Activated T-helper 17 cell treated with anti-CD3 and anti-CD28 coated beads, Interleukin-2, amount 50 U/mL, for 72 hours (primary cell): Measurements from ENCODE around the gene IZUMO1R. TPM values are rescaled to one million over a fixed set of nuclear protein-coding genes. Genes with fewer than 3 reads are reported as not detected.
"Not testable (repeated sequence)": the region's sequence is repeated elsewhere in the genome, so short reads cannot be mapped to it uniquely, and the experiment has no call there.

ENCODE experiments used
- ATAC-seq: fragments of 150-1000 bp; cut with Tn5 transposase; replicated peaks from 2 replicates; pipeline ENCODE4 v1.10.0; 2021; ENCODE audit warnings: mild to moderate bottlenecking, moderate library complexity
- H3K27ac Mint-ChIP-seq: one replicate; pipeline ENCODE4 v1.8.0; 2022; ENCODE audit warnings: mixed read lengths
- H3K27me3 Mint-ChIP-seq: one replicate; pipeline ENCODE4 v1.8.0; 2022; ENCODE audit warnings: mixed read lengths
- H3K36me3 Mint-ChIP-seq: one replicate; pipeline ENCODE4 v1.8.0; 2022; ENCODE audit warnings: low read depth, mild to moderate bottlenecking, mixed read lengths
- H3K4me1 Mint-ChIP-seq: one replicate; pipeline ENCODE4 v1.8.0; 2022; ENCODE audit warnings: mixed read lengths
- H3K4me3 Mint-ChIP-seq: one replicate; pipeline ENCODE4 v1.8.0; 2022; ENCODE audit warnings: mild to moderate bottlenecking, mixed read lengths
- H3K9me3 Mint-ChIP-seq: one replicate; pipeline ENCODE4 v1.8.0; 2022; ENCODE audit warnings: mixed read lengths
- total RNA-seq, 2 donors: library from RNA; stranded (reverse); gene quantifications; one replicate each; pipeline ENCODE4 v1.2.3, GENCODE V29; 2022

Gene IZUMO1R
- total RNA-seq, 2 donors from 2014 or later = not detected

DNA sequence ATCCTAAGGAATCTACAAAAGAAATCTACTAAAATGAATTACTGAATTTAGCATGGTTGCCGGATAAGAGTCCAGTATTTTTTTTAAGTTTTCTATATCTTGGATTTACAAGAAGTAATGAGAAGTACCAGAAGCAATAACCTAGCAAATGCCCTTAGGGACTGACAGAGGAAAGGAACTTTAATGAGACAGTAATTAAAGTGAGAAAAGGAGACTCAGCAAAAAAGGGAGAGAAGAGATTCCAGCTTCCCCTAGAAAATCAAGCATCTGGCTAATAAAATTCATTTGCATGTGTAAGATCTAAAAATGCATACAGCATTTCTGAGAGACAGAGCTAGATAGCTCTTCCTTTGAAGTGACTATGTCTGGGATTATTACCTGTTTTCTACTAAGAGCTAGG, 39.1 kb downstream of the IZUMO1R start:
- H3K27ac Mint-ChIP-seq = no peak overlapping the region
- no peaks in the 10 kb centered on the region for H3K4me1 Mint-ChIP-seq
- no peak for ATAC-seq
- no peaks in the 10 kb centered on the region for H3K36me3 Mint-ChIP-seq
- no peaks in the 10 kb centered on the region for H3K9me3 Mint-ChIP-seq
- peaks cover 9% of the 10 kb centered on the region for H3K27me3 Mint-ChIP-seq
- no peak overlapping the region for H3K4me3 Mint-ChIP-seq

DNA sequence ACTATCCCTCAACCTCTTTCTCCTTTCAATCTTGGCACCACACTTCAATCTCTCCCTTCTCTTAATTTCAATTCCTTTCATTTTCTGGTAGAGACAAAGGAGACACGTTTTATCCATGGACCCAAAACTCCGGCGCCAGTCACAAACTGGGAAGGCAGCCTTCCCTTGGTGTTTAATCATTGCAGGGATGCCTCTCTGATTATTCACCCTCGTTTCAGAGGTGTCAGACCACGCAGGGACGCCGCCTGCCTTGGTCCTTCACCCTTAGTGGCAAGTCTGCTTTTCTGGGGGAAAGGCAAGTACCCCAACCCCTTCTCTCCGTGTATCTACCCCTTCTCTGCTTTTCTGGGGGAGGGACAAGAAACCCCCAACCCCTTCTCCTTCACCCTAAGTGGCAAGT, 41.9 kb downstream of the IZUMO1R start:
- H3K4me1 Mint-ChIP-seq, H3K9me3 Mint-ChIP-seq, ATAC-seq, H3K36me3 Mint-ChIP-seq, H3K4me3 Mint-ChIP-seq, H3K27ac Mint-ChIP-seq: not testable (repeated sequence)
- H3K27me3 Mint-ChIP-seq = peaks cover 17% of the 10 kb centered on the region

DNA sequence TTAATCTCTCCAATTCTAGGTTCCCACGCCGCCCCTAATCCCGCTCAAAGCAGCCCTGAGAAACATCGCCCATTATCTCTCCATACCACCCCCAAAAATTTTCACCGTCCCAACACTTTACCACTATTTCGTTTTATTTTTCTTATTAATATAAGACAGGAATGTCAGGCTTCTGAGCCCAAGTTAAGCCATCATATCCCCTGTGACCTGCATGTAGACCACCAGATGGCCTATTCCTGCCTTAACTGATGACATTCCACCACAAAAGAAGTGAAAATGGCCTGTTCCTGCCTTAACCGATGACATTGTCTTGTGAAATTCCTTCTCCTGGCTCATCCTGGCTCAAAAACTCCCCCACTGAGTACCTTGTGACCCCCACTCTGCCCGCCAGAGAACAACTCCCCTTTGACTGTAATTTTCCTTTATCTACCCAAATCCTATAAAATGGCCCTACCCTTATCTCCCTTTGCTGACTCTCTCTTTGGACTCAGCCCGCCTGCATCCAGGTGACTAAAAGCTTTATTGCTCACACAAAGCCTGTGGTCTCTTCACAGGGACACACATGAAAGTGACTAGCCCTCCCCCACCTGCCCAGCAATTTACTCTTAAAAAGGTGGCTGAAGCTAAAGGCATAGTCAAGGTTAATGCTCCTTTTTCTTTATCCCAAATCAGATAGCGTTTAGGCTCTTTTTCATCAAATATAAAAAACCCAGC, 46.6 kb downstream of the IZUMO1R start:
- not testable (repeated sequence) for H3K27ac Mint-ChIP-seq, H3K36me3 Mint-ChIP-seq, ATAC-seq, H3K9me3 Mint-ChIP-seq, H3K4me1 Mint-ChIP-seq, H3K4me3 Mint-ChIP-seq
- H3K27me3 Mint-ChIP-seq = peaks cover 30% of the 10 kb centered on the region

Other genes with a start within 250 kb of the IZUMO1R start
- 10 to 100 TPM in 1 of 2 donors, 1 to 10 TPM in 1; 9.6 to 16.5 TPM for gene PANX1, start 175.7 kb upstream of the IZUMO1R start, total RNA-seq
- gene GPR83, start 96.8 kb downstream of the IZUMO1R start, total RNA-seq = under 1 TPM; 0.11 to 0.30 TPM
- 10 to 100 TPM; 51.1 to 51.9 TPM for gene MRE11, start 189.3 kb downstream of the IZUMO1R start, total RNA-seq
- 10 to 100 TPM; 15.3 to 26.7 TPM for gene ANKRD49, start 189.4 kb downstream of the IZUMO1R start, total RNA-seq
- gene C11orf97, start 207.9 kb downstream of the IZUMO1R start, total RNA-seq = not detected
- gene FUT4, start 239.3 kb downstream of the IZUMO1R start, total RNA-seq = 1 to 10 TPM; 3.9 to 5.4 TPM